OCI-LY1 (cell line): ENCODE data around the gene TRIM62.

ENCODE experiments used
- H2AFZ ChIP-seq: fragments of 200-600 bp; sonication (generic), shearing (Covaris generic); 2 replicates; pipeline ENCODE4 v1.6.0; 2014; ENCODE audit warnings: antibody characterized with exemption, mild to moderate bottlenecking, low read length
- H3F3A ChIP-seq: fragments of 200-600 bp; sonication (generic), shearing (Covaris generic); 2 replicates; pipeline ENCODE4 v1.6.0; 2014; ENCODE audit warnings: mild to moderate bottlenecking, antibody characterized with exemption, low read length, moderate library complexity; ENCODE audit not compliant: insufficient read depth
- H3K27ac ChIP-seq: fragments of 200-600 bp; sonication (generic); 2 replicates; pipeline ENCODE4 v1.5.1; 2014; ENCODE audit warnings: low read length, mixed run types, mild to moderate bottlenecking, low read depth; ENCODE audit not compliant: poor library complexity, severe bottlenecking
- H3K27me3 ChIP-seq: fragments of 200-600 bp; sonication (generic); 2 replicates; pipeline ENCODE4 v1.6.0; 2014; ENCODE audit warnings: antibody characterized with exemption, mild to moderate bottlenecking, low read length, moderate library complexity; ENCODE audit not compliant: insufficient read depth
- H3K36me3 ChIP-seq: fragments of 200-600 bp; sonication (generic); 2 replicates; pipeline ENCODE4 v1.6.1; 2014; ENCODE audit warnings: mild to moderate bottlenecking, antibody characterized with exemption, low read length, moderate library complexity, mixed read lengths; ENCODE audit not compliant: insufficient read depth
- H3K4me1 ChIP-seq: fragments of 200-600 bp; sonication (generic); 2 replicates; pipeline ENCODE4 v1.5.1; 2014; ENCODE audit warnings: mild to moderate bottlenecking, low read length, moderate library complexity; ENCODE audit not compliant: insufficient read depth, severe bottlenecking
- H3K4me2 ChIP-seq: fragments of 200-600 bp; sonication (generic), shearing (Covaris generic); 2 replicates; pipeline ENCODE4 v1.6.1; 2014; ENCODE audit warnings: low read length
- H3K4me3 ChIP-seq: fragments of 200-600 bp; sonication (generic); 2 replicates; pipeline ENCODE4 v1.5.1; 2014; ENCODE audit warnings: low read length, low read depth, mild to moderate bottlenecking, mixed read lengths; ENCODE audit not compliant: poor library complexity, severe bottlenecking
- H3K79me2 ChIP-seq: fragments of 200-600 bp; shearing (Covaris generic); 2 replicates; pipeline ENCODE4 v1.6.1; 2016; ENCODE audit warnings: mixed run types, low read length, mixed read lengths; ENCODE audit not compliant: insufficient read depth
- H3K9ac ChIP-seq: fragments of 200-600 bp; sonication (generic), shearing (Covaris generic); 2 replicates; pipeline ENCODE4 v1.6.1; 2014; ENCODE audit warnings: mild to moderate bottlenecking, low read length, mixed read lengths
- H3K9me2 ChIP-seq: fragments of 200-600 bp; sonication (generic), shearing (Covaris generic); 2 replicates; pipeline ENCODE4 v1.6.1; 2014; ENCODE audit warnings: low read depth, mild to moderate bottlenecking, low read length, mixed read lengths
- H3K9me3 ChIP-seq: fragments of 200-600 bp; shearing (Covaris generic); 2 replicates; pipeline ENCODE4 v1.6.1; 2014; ENCODE audit warnings: low read length, mixed read lengths
- H4K20me1 ChIP-seq: fragments of 200-600 bp; sonication (generic), shearing (Covaris generic); 2 replicates; pipeline ENCODE4 v1.6.0; 2016; ENCODE audit warnings: mild to moderate bottlenecking, low read length; ENCODE audit not compliant: insufficient read depth
- EZH2 ChIP-seq: fragments of 200-600 bp; sonication (generic), shearing (Covaris generic); IDR thresholded peaks from 2 replicates; pipeline ENCODE4 v1.8.0; 2017; ENCODE audit warnings: borderline replicate concordance, mixed run types, mild to moderate bottlenecking, antibody characterized with exemption, low read length, moderate library complexity, mixed read lengths
- TF ChIP-seq, protein P1 (sequence below): fragments of 200-600 bp; sonication (generic), shearing (Covaris generic); IDR thresholded peaks from 2 replicates; pipeline ENCODE4 v1.5.1; 2017; ENCODE audit warnings: mild to moderate bottlenecking, antibody characterized with exemption, low read length, moderate library complexity, mixed read lengths

TRIM62 gene

GRCh38 chr1:33221385-33221758 is 39.5 kb upstream of the TRIM62 start:
- H3K4me3 ChIP-seq = no peak overlapping the region
- H3K9me2 ChIP-seq = no peaks in the 10 kb centered on the region
- no peaks in the 10 kb centered on the region for H3K4me1 ChIP-seq
- no peak overlapping the region for H2AFZ ChIP-seq
- no peaks in the 10 kb centered on the region for H3F3A ChIP-seq
- TF ChIP-seq EZH2 = no peak
- TF ChIP-seq, protein P1, sequence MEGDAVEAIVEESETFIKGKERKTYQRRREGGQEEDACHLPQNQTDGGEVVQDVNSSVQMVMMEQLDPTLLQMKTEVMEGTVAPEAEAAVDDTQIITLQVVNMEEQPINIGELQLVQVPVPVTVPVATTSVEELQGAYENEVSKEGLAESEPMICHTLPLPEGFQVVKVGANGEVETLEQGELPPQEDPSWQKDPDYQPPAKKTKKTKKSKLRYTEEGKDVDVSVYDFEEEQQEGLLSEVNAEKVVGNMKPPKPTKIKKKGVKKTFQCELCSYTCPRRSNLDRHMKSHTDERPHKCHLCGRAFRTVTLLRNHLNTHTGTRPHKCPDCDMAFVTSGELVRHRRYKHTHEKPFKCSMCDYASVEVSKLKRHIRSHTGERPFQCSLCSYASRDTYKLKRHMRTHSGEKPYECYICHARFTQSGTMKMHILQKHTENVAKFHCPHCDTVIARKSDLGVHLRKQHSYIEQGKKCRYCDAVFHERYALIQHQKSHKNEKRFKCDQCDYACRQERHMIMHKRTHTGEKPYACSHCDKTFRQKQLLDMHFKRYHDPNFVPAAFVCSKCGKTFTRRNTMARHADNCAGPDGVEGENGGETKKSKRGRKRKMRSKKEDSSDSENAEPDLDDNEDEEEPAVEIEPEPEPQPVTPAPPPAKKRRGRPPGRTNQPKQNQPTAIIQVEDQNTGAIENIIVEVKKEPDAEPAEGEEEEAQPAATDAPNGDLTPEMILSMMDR = no peak
- no peaks in the 10 kb centered on the region for H3K36me3 ChIP-seq
- H3K9me3 ChIP-seq = no peaks in the 10 kb centered on the region
- no peaks in the 10 kb centered on the region for H3K27me3 ChIP-seq
- H3K79me2 ChIP-seq = no peaks in the 10 kb centered on the region
- no peak overlapping the region for H3K4me2 ChIP-seq
- no peak overlapping the region for H3K9ac ChIP-seq
- no peaks in the 10 kb centered on the region for H4K20me1 ChIP-seq
- H3K27ac ChIP-seq = no peak overlapping the region

DNA sequence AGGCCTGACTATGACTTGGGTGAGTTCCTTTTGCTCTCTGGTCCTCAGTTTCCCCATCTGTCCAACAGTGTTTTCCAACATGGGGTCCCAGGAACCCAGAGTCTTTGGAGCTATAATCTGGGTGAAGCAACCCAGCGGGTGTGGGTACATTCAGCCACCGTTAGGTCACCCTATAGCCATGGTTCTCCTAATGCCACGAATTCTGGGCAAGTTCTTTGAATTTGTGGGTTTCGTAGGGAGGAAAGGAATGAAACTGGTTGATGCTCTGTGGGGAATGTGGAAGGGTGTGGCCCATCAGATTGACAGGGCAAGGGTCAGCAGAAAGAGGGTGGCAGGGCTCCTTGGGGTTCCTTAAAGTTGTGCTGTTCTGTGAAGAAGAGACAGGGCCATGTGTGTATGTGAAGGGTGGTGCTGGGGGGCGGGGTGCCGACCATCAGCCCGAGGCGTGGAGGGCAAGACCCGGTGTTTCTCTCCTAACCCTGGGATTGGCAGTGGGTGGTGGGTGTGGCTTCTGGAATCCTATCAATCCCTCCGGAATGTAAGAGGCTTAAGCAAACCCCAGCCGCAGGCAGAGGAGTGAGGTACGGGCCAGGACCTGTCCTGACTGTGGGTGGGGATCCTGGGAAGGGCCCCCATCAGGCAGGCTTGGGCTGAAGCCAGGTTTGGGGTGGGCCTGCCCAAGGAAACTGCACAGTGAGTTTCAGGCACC is 39.0 kb upstream of the TRIM62 start:
- Histone ChIP-seq H3K9ac (no peak overlapping the region), H3F3A (no peaks in the 10 kb centered on the region), H3K9me3 (no peaks in the 10 kb centered on the region), H3K9me2 (no peaks in the 10 kb centered on the region), H3K27ac (no peak overlapping the region), H3K4me1 (no peaks in the 10 kb centered on the region), H3K79me2 (no peaks in the 10 kb centered on the region), H4K20me1 (no peaks in the 10 kb centered on the region), H3K4me3 (no peak overlapping the region), H3K36me3 (no peaks in the 10 kb centered on the region), H3K27me3 (no peaks in the 10 kb centered on the region), H2AFZ (no peak overlapping the region), H3K4me2 (no peak overlapping the region)
- TF ChIP-seq, protein P1 = no peak
- TF ChIP-seq EZH2 = no peak

DNA sequence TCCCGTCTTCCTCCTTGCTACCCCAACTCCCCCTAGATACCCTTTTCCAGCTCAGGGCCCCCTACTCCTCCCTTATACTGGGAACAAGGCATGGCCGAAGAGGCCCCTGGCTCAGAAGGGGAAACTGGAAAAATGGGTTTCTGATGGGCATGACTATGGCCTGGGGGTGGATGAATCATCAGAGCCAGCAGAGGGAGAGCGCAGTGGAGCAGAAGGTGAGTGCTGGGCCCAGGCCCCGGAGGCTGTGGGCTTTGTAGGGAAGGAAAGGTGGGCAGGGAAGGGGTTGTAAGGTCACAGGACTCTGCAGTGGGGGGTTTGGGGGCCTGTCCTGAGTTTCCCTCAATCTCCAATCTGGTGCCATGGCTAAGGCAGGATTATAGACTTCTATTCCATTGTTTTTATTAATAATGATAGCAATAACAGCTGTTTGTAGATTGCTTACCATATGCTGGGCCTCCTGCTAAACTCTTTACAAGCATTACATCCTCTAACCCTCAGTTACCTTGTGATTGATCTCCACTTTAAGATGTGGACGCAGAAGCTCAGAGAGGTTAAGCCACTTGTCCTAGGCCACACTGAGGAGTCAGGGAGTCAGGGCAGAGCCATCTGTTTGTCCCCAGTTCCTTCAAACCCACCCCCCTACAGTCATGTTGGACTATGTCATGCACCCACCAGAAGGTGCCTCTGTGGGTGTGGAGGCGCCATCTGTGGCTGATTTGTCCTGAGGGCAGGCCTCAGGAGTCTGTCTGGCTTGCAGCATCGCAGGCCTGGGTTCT is 38.2 kb upstream of the TRIM62 start:
- Histone ChIP-seq H3K79me2 (no peaks in the 10 kb centered on the region), H3K9ac (no peak overlapping the region), H3K9me2 (no peaks in the 10 kb centered on the region), H3K4me1 (no peaks in the 10 kb centered on the region), H2AFZ (no peak overlapping the region), H3K27me3 (no peaks in the 10 kb centered on the region), H3K27ac (no peak overlapping the region), H3K9me3 (no peaks in the 10 kb centered on the region), H3K4me3 (no peak overlapping the region), H3K36me3 (no peaks in the 10 kb centered on the region), H3F3A (no peaks in the 10 kb centered on the region), H4K20me1 (no peaks in the 10 kb centered on the region), H3K4me2 (no peak overlapping the region)
- TF ChIP-seq EZH2 = no peak
- TF ChIP-seq, protein P1 = no peak
